22Rv1 (cell line): ENCODE data around the gene PHIP.
"Not testable (repeated sequence)": the region's sequence is repeated elsewhere in the genome, so short reads cannot be mapped to it uniquely, and the experiment has no call there.

Source experiments
- H3K27ac ChIP-seq: fragments of 450-650 bp; 2 replicates; pipeline ENCODE4 v1.5.1; 2017
- ZFX ChIP-seq: fragments of 450-650 bp; IDR thresholded peaks from 2 replicates; pipeline ENCODE4 v1.6.1; 2017; ENCODE audit warnings: antibody characterized with exemption, borderline replicate concordance
- TF ChIP-seq, protein P1 (sequence below): fragments of 450-650 bp; IDR thresholded peaks from 2 replicates; pipeline ENCODE4 v1.5.1; 2017; ENCODE audit warnings: mild to moderate bottlenecking

PHIP gene

GRCh38 chr6:79100304-79100703 is 22.2 kb upstream of the PHIP start:
- TF ChIP-seq ZFX, result no peak
- TF ChIP-seq, protein P1, sequence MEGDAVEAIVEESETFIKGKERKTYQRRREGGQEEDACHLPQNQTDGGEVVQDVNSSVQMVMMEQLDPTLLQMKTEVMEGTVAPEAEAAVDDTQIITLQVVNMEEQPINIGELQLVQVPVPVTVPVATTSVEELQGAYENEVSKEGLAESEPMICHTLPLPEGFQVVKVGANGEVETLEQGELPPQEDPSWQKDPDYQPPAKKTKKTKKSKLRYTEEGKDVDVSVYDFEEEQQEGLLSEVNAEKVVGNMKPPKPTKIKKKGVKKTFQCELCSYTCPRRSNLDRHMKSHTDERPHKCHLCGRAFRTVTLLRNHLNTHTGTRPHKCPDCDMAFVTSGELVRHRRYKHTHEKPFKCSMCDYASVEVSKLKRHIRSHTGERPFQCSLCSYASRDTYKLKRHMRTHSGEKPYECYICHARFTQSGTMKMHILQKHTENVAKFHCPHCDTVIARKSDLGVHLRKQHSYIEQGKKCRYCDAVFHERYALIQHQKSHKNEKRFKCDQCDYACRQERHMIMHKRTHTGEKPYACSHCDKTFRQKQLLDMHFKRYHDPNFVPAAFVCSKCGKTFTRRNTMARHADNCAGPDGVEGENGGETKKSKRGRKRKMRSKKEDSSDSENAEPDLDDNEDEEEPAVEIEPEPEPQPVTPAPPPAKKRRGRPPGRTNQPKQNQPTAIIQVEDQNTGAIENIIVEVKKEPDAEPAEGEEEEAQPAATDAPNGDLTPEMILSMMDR, result no peak
- H3K27ac ChIP-seq, result no peak overlapping the region

DNA sequence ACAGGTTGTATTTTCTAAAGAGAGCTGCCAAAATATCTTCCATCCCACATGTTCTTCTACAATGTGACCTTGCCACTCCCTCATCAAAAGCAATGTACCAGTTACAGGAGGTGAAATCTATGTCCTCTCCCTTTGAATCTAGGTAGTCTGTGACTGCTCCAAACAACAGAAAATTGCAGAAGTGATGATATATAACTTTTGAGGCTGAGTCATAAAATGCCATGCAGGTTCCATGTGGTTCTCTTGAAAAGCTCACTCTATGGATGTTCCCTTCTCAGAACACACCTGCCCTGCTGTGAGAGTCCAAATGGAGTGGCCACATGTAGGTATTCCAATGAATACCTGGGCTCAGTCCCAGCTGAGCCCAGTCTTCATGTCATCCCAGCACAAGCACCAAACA is 16.9 kb upstream of the PHIP start:
- no peak overlapping the region for H3K27ac ChIP-seq
- TF ChIP-seq, protein P1, result no peak
- TF ChIP-seq ZFX, result no peak

DNA sequence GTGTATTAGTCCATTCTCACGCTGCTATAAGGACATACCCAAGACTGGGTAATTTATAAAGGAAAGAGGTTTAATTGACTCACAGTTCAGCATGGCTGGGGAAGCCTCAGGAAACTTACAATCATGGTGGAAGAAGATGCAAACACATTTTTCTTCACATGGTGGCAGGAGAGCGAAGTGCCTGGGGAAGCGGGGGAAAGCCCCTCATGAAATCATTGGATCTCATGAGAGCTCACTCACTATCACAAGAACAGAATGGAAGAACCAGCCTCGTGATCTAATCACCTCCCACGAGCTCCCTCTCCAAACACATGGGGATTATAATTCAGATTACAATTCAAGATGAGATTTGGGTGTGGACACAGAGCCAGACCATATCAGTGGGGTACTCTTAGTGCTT is 13.7 kb upstream of the PHIP start:
- not testable (repeated sequence) for H3K27ac ChIP-seq

DNA sequence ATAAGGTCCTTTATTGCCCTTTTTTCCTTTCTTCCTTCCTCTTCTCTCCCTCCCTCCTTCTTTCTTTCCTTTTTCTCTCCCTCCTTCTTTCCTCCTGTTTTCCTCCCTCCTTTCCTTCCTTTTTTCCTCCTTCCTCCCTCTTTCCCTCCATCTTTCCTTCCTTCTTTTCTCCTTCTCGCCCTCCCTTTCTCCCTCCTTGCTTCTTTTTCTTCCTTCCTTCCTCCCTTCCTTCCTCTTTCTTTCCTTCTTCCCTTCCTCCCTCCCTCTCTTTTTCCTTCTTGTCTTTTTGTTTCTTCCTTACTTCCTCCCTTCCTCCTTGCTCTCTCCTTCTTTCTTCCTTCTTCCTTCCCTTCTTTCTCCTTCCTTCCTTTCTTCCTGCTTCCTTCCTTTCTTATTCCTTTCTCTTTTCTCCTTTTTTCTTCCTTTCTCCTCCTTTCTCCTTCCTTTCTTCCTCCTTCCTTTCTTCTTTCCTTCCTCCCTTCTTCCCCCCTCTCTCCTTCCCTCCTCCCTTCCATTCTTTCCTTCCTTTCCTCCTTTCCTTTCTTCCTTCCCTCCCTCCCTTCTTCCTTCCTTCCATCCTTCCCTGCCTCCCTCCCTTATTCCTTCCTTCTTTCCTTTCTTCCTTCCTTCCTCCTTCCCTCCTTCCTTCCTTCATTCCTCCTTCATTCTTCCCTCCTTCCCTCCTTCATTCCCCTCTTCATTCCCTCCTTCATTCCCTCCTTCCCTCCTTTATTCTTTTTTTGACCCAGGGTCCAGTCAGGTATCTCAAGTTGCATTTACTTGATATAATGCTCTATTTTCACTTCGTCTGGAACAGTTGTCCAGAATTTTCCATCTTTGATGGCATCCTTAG is 11.7 kb upstream of the PHIP start:
- TF ChIP-seq ZFX, result no peak
- TF ChIP-seq, protein P1, result no peak

GRCh38 chr6:79084693-79085092 is 6.6 kb upstream of the PHIP start:
- no peak for TF ChIP-seq ZFX
- TF ChIP-seq, protein P1, result no peak
- H3K27ac ChIP-seq, result no peak overlapping the region

More for the DNA sequence above, 11.7 kb upstream of the PHIP start:
- H3K27ac ChIP-seq, result no peak overlapping the region

GRCh38 chr6:79082304-79082703 is 4.2 kb upstream of the PHIP start:
- TF ChIP-seq ZFX, result no peak
- TF ChIP-seq, protein P1, result no peak

DNA sequence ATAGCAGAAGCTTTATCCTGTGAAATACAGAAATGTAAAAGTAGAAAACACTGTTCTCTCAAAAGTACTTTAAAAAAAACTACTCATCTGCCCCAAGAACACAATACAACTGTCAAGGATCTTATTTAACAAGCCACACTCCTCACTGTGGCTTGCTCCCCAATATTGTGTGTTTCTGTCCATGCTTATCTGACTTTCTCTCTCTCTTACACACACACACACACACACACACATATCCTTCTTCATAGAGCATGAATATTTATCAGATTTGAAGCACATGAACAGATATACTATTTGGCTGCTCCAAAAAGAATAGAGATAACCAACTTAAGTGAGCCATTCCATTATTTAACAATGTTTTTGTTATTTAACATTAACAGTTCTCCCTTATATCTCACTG is 3.6 kb upstream of the PHIP start:
- H3K27ac ChIP-seq, result no peak overlapping the region

More at GRCh38 chr6:79082304-79082703, 4.2 kb upstream of the PHIP start:
- no peak overlapping the region for H3K27ac ChIP-seq

More for the DNA sequence above, 3.6 kb upstream of the PHIP start:
- TF ChIP-seq, protein P1, result no peak
